IMR-90 (cell line): ENCODE data around the gene ZBTB24.

ENCODE experiments used
- MAFK ChIP-seq: IDR thresholded peaks from 2 replicates; pipeline ENCODE4 v1.6.1; 2012; ENCODE audit warnings: low read depth, low read length, improper control_type of control experiment
- POLR2A ChIP-seq: IDR thresholded peaks from 2 replicates; pipeline ENCODE4 v1.6.1; 2012; ENCODE audit warnings: mild to moderate bottlenecking, low read depth, low read length
- SMC3 ChIP-seq: fragments of 150-350 bp; IDR thresholded peaks from 2 replicates; pipeline ENCODE4 v1.6.1; 2016; ENCODE audit warnings: low read depth, mild to moderate bottlenecking, antibody characterized with exemption, low read length, moderate library complexity
- TF ChIP-seq, protein P1 (sequence below): conservative IDR thresholded peaks from 2 replicates; pipeline ENCODE4 v1.5.1; 2012; ENCODE audit warnings: mild to moderate bottlenecking, low read depth, low read length, improper control_type of control experiment

DNA sequence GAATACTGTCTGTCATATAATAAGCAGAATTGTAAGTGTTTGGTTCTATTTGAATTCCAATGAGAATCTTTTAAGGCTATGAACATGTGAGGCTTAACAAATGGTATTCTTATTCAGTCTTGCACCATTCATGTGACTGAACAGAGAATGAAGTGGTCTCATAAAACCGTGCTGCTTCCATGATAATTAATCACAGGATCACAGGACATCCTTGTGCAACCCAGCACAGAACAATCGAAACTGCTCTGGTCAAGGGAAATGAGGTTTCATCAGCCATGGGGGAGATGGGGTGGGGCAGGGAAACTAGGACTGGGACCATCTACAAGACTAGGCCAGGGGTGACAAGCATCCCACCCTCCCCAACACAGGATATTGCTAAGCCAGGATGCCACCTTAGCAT is 48.6 kb downstream of the ZBTB24 start:
- TF ChIP-seq, protein P1, sequence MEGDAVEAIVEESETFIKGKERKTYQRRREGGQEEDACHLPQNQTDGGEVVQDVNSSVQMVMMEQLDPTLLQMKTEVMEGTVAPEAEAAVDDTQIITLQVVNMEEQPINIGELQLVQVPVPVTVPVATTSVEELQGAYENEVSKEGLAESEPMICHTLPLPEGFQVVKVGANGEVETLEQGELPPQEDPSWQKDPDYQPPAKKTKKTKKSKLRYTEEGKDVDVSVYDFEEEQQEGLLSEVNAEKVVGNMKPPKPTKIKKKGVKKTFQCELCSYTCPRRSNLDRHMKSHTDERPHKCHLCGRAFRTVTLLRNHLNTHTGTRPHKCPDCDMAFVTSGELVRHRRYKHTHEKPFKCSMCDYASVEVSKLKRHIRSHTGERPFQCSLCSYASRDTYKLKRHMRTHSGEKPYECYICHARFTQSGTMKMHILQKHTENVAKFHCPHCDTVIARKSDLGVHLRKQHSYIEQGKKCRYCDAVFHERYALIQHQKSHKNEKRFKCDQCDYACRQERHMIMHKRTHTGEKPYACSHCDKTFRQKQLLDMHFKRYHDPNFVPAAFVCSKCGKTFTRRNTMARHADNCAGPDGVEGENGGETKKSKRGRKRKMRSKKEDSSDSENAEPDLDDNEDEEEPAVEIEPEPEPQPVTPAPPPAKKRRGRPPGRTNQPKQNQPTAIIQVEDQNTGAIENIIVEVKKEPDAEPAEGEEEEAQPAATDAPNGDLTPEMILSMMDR = no peak
- TF ChIP-seq SMC3 (no peak), POLR2A (no peak), MAFK (no peak)
